HG03135 (cell line): ENCODE data around the gene SLC22A14.

Experiments
- ATAC-seq: cut with Tn5 transposase; IDR thresholded peaks from one replicate; pipeline ENCODE4 v1.9.1; 2021; ENCODE audit warnings: mild to moderate bottlenecking, moderate library complexity; ENCODE audit not compliant: unreplicated experiment

Gene SLC22A14

GRCh38 chr3:38343797-38344594, 61.9 kb downstream of the SLC22A14 start:
- ATAC-seq = no peak

- ATAC-seq = peak; percentile 33
These were observed 63.9 kb downstream of the SLC22A14 start for GRCh38 chr3:38345879-38346586.

GRCh38 chr3:38346587-38347410, 64.7 kb downstream of the SLC22A14 start, which contains the start of gene XYLB:
TSS of gene XYLB (plus strand) at chr3:38346785. CDS start at chr3:38346869, 84 bp downstream.
- ATAC-seq = peak; percentile 98

- ATAC-seq = no peak
These were observed 65.5 kb downstream of the SLC22A14 start for GRCh38 chr3:38347421-38348200.

GRCh38 chr3:38348903-38349302, 66.8 kb downstream of the SLC22A14 start:
- ATAC-seq = no peak

- no peak for ATAC-seq
These were observed 67.7 kb downstream of the SLC22A14 start for GRCh38 chr3:38349684-38350359.

GRCh38 chr3:38353151-38353550, 71.1 kb downstream of the SLC22A14 start:
- no peak for ATAC-seq

- no peak for ATAC-seq
These were observed 72.7 kb downstream of the SLC22A14 start for GRCh38 chr3:38354588-38355330.

GRCh38 chr3:38359038-38359437, 76.9 kb downstream of the SLC22A14 start:
- no peak for ATAC-seq

GRCh38 chr3:38360345-38360744, 78.3 kb downstream of the SLC22A14 start:
- ATAC-seq = no peak

- no peak for ATAC-seq
These were observed 79.4 kb downstream of the SLC22A14 start for GRCh38 chr3:38361496-38361895.

- ATAC-seq = no peak
These were observed 80.7 kb downstream of the SLC22A14 start for GRCh38 chr3:38362825-38363224.

- no peak for ATAC-seq
These were observed 82.8 kb downstream of the SLC22A14 start for GRCh38 chr3:38364721-38365400.

- ATAC-seq = no peak
These were observed 83.5 kb downstream of the SLC22A14 start for GRCh38 chr3:38365469-38366062.

GRCh38 chr3:38366082-38366481, 84.0 kb downstream of the SLC22A14 start:
- no peak for ATAC-seq

GRCh38 chr3:38367779-38368178, 85.7 kb downstream of the SLC22A14 start:
- ATAC-seq = no peak
